Stromal cell of bone marrow (primary cell): ENCODE data around the gene A3GALT2.

Experiments
- DNase-seq: peaks from one replicate; pipeline ENCODE4 v3.0.0-alpha.2; 2012; ENCODE audit warnings: low read depth

A3GALT2 gene

GRCh38 chr1:33320619-33321165, at the start of gene A3GALT2:
Gene A3GALT2 (minus strand): TSS chr1:33321098. CDS start chr1:33321098, 0 bp downstream.
- no peak for DNase-seq

- DNase-seq = no peak
Measured at GRCh38 chr1:33370301-33370700, 49.4 kb upstream of the A3GALT2 start.

GRCh38 chr1:33369764-33370163, 48.9 kb upstream of the A3GALT2 start:
- no peak for DNase-seq

GRCh38 chr1:33369081-33369480, 48.2 kb upstream of the A3GALT2 start:
- DNase-seq = no peak

- DNase-seq = no peak
Measured at GRCh38 chr1:33368431-33368830, 47.5 kb upstream of the A3GALT2 start.

GRCh38 chr1:33367485-33368405, 46.8 kb upstream of the A3GALT2 start:
- peak; percentile 57 for DNase-seq

GRCh38 chr1:33366762-33367484, 46.0 kb upstream of the A3GALT2 start:
- no peak for DNase-seq

GRCh38 chr1:33365560-33365997, 44.7 kb upstream of the A3GALT2 start:
- DNase-seq = no peak

- no peak for DNase-seq
Measured at GRCh38 chr1:33364565-33364918, 43.6 kb upstream of the A3GALT2 start.

GRCh38 chr1:33363470-33363861, 42.6 kb upstream of the A3GALT2 start:
- no peak for DNase-seq

GRCh38 chr1:33363021-33363420, 42.1 kb upstream of the A3GALT2 start:
- DNase-seq = no peak

GRCh38 chr1:33361532-33362235, 40.8 kb upstream of the A3GALT2 start:
- no peak for DNase-seq

- DNase-seq = no peak
Measured at GRCh38 chr1:33360367-33360766, 39.5 kb upstream of the A3GALT2 start.

GRCh38 chr1:33359931-33360330, 39.0 kb upstream of the A3GALT2 start:
- no peak for DNase-seq

GRCh38 chr1:33358795-33359503, 38.1 kb upstream of the A3GALT2 start:
- DNase-seq = no peak

GRCh38 chr1:33358114-33358794, 37.4 kb upstream of the A3GALT2 start:
- no peak for DNase-seq

GRCh38 chr1:33357099-33357498, 36.2 kb upstream of the A3GALT2 start:
- no peak for DNase-seq

GRCh38 chr1:33354707-33355316, 33.9 kb upstream of the A3GALT2 start:
- DNase-seq = no peak

GRCh38 chr1:33353531-33353930, 32.6 kb upstream of the A3GALT2 start:
- DNase-seq = no peak

- no peak for DNase-seq
Measured at GRCh38 chr1:33351281-33351660, 30.4 kb upstream of the A3GALT2 start.
